Body of pancreas (tissue), 4 donors: ENCODE data around the gene C1QTNF9. TPM values are rescaled to one million over a fixed set of nuclear protein-coding genes. Genes with fewer than 3 reads are reported as not detected.

Experiments used
- ATAC-seq: fragments of 150-250 bp; one replicate; pipeline ENCODE4 v1.9.1; 2016
- DNase-seq, 4 donors: peaks; one replicate each; pipeline ENCODE4 v3.0.0-alpha.2; 2019
- H3K27ac ChIP-seq, 4 donors: fragments of 200-600 bp; sonication (generic); 1 replicate in 3 of 4; 2 replicates in 1 of 4; pipeline versions ENCODE4 v1.5.1 to v1.6.1; 2016 to 2019; ENCODE audit warnings: mild to moderate bottlenecking in 1 of 4, mixed read lengths in 1 of 4, moderate library complexity in 1 of 4
- H3K27me3 ChIP-seq, 2 donors: fragments of 200-600 bp; sonication (generic); one replicate each; pipeline ENCODE4 v1.6.0; 2016; ENCODE audit warnings: mild to moderate bottlenecking in 1 of 2
- H3K36me3 ChIP-seq, 2 donors: fragments of 200-600 bp; sonication (generic); replicated peaks in 1 of 2; 2 replicates each; pipeline ENCODE4 v1.5.1; 2016; ENCODE audit warnings: low read depth in 2 of 2; ENCODE audit not compliant: insufficient read depth in 1 of 2
- H3K4me1 ChIP-seq: fragments of 200-600 bp; sonication (generic); one replicate; pipeline ENCODE4 v1.6.0; 2016
- H3K4me3 ChIP-seq, 2 donors: fragments of 200-600 bp; sonication (generic); 1 replicate in 1 of 2; 2 replicates in 1 of 2; pipeline ENCODE4 v1.5.1; 2016 to 2019
- H3K9me3 ChIP-seq, 3 donors: fragments of 200-600 bp; sonication (generic); 1 replicate in 2 of 3; 2 replicates in 1 of 3; pipeline ENCODE4 v1.5.1; 2016
- POLR2A ChIP-seq, 3 donors: fragments of 450-650 bp; IDR thresholded peaks; one replicate each; pipeline ENCODE4 v1.6.1; 2016; ENCODE audit warnings: antibody characterized with exemption in 3 of 3, mild to moderate bottlenecking in 2 of 3
- WGBS, 2 donors: methylation state at CpG; one replicate each; pipeline ENCODE4 v1.1.5; 2017; 5-methylcytosine and 5-hydroxymethylcytosine counted together
- intact Hi-C: fragments of 100-400 bp; cut with DNase I; formaldehyde crosslinking; loops from one replicate; pipeline ENCODE4 v1.15.1; 2023
- total RNA-seq, 2 donors: library from RNA; depleted of rRNA; stranded (reverse); fragments of >200 nt; gene quantifications; one replicate each; pipeline ENCODE4 v1.1.0, GENCODE V29; 2016
- TF ChIP-seq, protein P1 (sequence below), 7 experiments: fragments of 450-650 bp in 4 of 7; fragments of 200-600 bp in 3 of 7; sonication (generic) in 3 of 7; IDR thresholded peaks; one replicate each; pipeline ENCODE4 v1.5.1; 2016 to 2019; ENCODE audit warnings: antibody characterized with exemption in 7 of 7

The C1QTNF9 gene
- total RNA-seq, 2 donors from 2014 or later = 0.78 to 4.3 TPM

- Histone ChIP-seq H3K4me1 (peaks cover 36% of the 10 kb centered on the region), H3K27ac (no peak overlapping the region), H3K27me3 (no peaks in the 10 kb centered on the region), H3K9me3 (no peaks in the 10 kb centered on the region), H3K4me3 (no peak overlapping the region), H3K36me3 (peaks cover 0 to 3% of the 10 kb centered on the region in 2 donors)
- no peak for TF ChIP-seq POLR2A (IDR thresholded peaks at IDR 0.05)
- TF ChIP-seq, protein P1, sequence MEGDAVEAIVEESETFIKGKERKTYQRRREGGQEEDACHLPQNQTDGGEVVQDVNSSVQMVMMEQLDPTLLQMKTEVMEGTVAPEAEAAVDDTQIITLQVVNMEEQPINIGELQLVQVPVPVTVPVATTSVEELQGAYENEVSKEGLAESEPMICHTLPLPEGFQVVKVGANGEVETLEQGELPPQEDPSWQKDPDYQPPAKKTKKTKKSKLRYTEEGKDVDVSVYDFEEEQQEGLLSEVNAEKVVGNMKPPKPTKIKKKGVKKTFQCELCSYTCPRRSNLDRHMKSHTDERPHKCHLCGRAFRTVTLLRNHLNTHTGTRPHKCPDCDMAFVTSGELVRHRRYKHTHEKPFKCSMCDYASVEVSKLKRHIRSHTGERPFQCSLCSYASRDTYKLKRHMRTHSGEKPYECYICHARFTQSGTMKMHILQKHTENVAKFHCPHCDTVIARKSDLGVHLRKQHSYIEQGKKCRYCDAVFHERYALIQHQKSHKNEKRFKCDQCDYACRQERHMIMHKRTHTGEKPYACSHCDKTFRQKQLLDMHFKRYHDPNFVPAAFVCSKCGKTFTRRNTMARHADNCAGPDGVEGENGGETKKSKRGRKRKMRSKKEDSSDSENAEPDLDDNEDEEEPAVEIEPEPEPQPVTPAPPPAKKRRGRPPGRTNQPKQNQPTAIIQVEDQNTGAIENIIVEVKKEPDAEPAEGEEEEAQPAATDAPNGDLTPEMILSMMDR (IDR thresholded peaks at IDR 0.05) = no peak
- intact Hi-C loops = no loop called here
- DNase-seq (no peak), ATAC-seq (no peak)
Measured at GRCh38 chr13:24275041-24275440, 34.3 kb upstream of the C1QTNF9 start.

GRCh38 chr13:24276306-24276705 lies 33.1 kb upstream of the C1QTNF9 start:
- Histone ChIP-seq H3K9me3 (no peaks in the 10 kb centered on the region), H3K4me3 (no peak overlapping the region), H3K27me3 (no peaks in the 10 kb centered on the region), H3K4me1 (peaks cover 23% of the 10 kb centered on the region), H3K27ac (peak overlapping the region in 1 of 4 donors; percentile 25), H3K36me3 (peaks cover 0 to 3% of the 10 kb centered on the region in 2 donors)
- no peak for ATAC-seq
- 71 to 87% methylated on average over 2 of the region's 2 CpGs for WGBS, 2 donors
- TF ChIP-seq, protein P1 (IDR thresholded peaks at IDR 0.05) = no peak
- TF ChIP-seq POLR2A (IDR thresholded peaks at IDR 0.05) = no peak
- DNase-seq = no peak
- intact Hi-C loops = no loop called here

DNA sequence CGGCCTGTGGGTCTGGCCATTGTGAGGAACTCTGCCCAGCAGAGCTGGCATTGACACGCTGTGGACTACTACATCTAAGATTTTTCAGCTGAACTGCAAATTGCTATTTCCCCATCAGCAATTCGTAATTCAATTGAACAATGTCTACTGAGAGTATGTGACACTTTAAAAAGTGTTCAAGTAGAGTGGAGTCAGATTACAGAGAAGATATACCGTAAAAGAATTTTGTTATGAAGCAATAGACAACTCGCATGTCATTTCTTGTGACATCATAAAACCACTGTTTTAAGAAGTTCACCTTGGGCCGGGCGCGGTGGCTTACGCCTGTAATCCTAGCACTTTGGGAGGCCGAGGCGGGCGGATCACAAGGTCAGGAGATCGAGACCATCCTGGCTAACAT lies 32.5 kb upstream of the C1QTNF9 start:
- Histone ChIP-seq H3K4me1 (peaks cover 17% of the 10 kb centered on the region), H3K27me3 (no peaks in the 10 kb centered on the region), H3K9me3 (no peaks in the 10 kb centered on the region), H3K27ac (no peak overlapping the region), H3K36me3 (peaks cover 0 to 3% of the 10 kb centered on the region in 2 donors), H3K4me3 (no peak overlapping the region)
- ATAC-seq = no peak
- no peak for DNase-seq
- no peak for TF ChIP-seq POLR2A (IDR thresholded peaks at IDR 0.05)
- TF ChIP-seq, protein P1 (IDR thresholded peaks at IDR 0.05) = no peak
- intact Hi-C loops = no loop called here
- WGBS, 2 donors = 95 to 97% methylated on average over 13 of the region's 13 CpGs

DNA sequence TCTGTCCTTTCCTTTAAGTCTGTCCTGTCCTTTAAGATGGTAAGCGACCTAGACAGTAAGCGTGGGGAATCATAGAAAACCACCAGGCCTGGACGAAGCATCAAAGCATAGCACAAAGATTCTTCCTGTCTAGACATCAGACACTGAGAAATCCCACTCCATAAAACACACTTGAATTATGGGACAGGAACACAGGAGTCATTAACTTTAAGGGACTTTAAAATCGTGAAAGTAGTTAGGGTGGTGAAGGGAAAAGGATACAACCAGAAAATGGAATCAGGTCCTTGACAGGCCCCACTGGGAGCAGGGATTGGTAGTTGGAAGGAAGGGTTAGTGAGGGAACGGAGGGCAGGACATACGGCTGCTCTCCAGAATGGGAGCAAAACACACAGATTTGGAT lies 31.6 kb upstream of the C1QTNF9 start:
- Histone ChIP-seq H3K9me3 (no peaks in the 10 kb centered on the region), H3K27me3 (no peaks in the 10 kb centered on the region), H3K27ac (no peak overlapping the region), H3K4me1 (peaks cover 8% of the 10 kb centered on the region), H3K36me3 (peaks cover 0 to 4% of the 10 kb centered on the region in 2 donors), H3K4me3 (no peak overlapping the region)
- 89 to 90% methylated on average over 6 of the region's 6 CpGs for WGBS, 2 donors
- TF ChIP-seq, protein P1 (IDR thresholded peaks at IDR 0.05) = no peak
- no peak for TF ChIP-seq POLR2A (IDR thresholded peaks at IDR 0.05)
- DNase-seq = no peak
- intact Hi-C loops = no loop called here
- ATAC-seq = no peak

GRCh38 chr13:24279327-24280110 lies 29.9 kb upstream of the C1QTNF9 start:
- Histone ChIP-seq H3K4me1 (no peaks in the 10 kb centered on the region), H3K4me3 (no peak overlapping the region), H3K27me3 (no peaks in the 10 kb centered on the region), H3K36me3 (peaks cover 0 to 14% of the 10 kb centered on the region in 2 donors), H3K9me3 (no peaks in the 10 kb centered on the region), H3K27ac (peak overlapping the region in 1 of 4 donors; percentile 32)
- intact Hi-C loops = no loop called here
- TF ChIP-seq, protein P1 (IDR thresholded peaks at IDR 0.05) = no peak
- no peak for TF ChIP-seq POLR2A (IDR thresholded peaks at IDR 0.05)
- ATAC-seq (no peak), DNase-seq (no peak)
- 89 to 94% methylated on average over 8 of the region's 8 CpGs for WGBS, 2 donors
